Breast epithelium (tissue), 3 donors: ENCODE data around the gene NDUFAF2.

Source experiments
- CTCF ChIP-seq, 3 donors: fragments of 450-650 bp; IDR thresholded peaks; one replicate each; pipeline ENCODE4 v1.5.1; 2016 to 2017; ENCODE audit warnings: antibody characterized with exemption in 3 of 3, mild to moderate bottlenecking in 3 of 3, moderate library complexity in 3 of 3
- POLR2A ChIP-seq: fragments of 450-650 bp; IDR thresholded peaks from one replicate; pipeline ENCODE4 v1.6.1; 2016; ENCODE audit warnings: antibody characterized with exemption, mild to moderate bottlenecking, moderate library complexity
- POLR2AphosphoS5 ChIP-seq, 3 donors: sonication (generic); formaldehyde crosslinking; IDR thresholded peaks; one replicate each; pipeline ENCODE4 v1.6.1; 2017; ENCODE audit warnings: antibody characterized with exemption in 3 of 3

- no peak for TF ChIP-seq CTCF (IDR thresholded peaks at IDR 0.05)
- no peak for TF ChIP-seq POLR2A
- no peak for TF ChIP-seq POLR2AphosphoS5 (IDR thresholded peaks at IDR 0.05)
These were observed 44.8 kb downstream of the NDUFAF2 start for GRCh38 chr5:60989790-60990189.
